AML-193 (cell line): ENCODE results near the gene ATP2B2.

Experiments used
- DNase-seq, 2 experiments: peaks; one replicate each; lab custom pipeline; 2025; lab: John Stamatoyannopoulos, UW

Gene ATP2B2

GRCh38 chr3:10510743-10511432, 5.5 kb upstream of the ATP2B2 start:
- no peak for DNase-seq

- no peak for DNase-seq
These were observed 4.8 kb upstream of the ATP2B2 start for GRCh38 chr3:10510086-10510742.

GRCh38 chr3:10509325-10509724, 3.9 kb upstream of the ATP2B2 start:
- no peak for DNase-seq

- no peak for DNase-seq
These were observed 3.4 kb upstream of the ATP2B2 start for GRCh38 chr3:10508619-10509260.

GRCh38 chr3:10508235-10508618, 2.8 kb upstream of the ATP2B2 start:
- no peak for DNase-seq

GRCh38 chr3:10507331-10507730, 1.9 kb upstream of the ATP2B2 start:
- no peak for DNase-seq

GRCh38 chr3:10506696-10507095, 1.3 kb upstream of the ATP2B2 start:
- no peak for DNase-seq

- DNase-seq, result no peak
These were observed 602 bp upstream of the ATP2B2 start for GRCh38 chr3:10505791-10506585.

GRCh38 chr3:10504171-10505049, 976 bp downstream of the ATP2B2 start:
- DNase-seq, result no peak

GRCh38 chr3:10503217-10503796, 2.1 kb downstream of the ATP2B2 start:
- no peak for DNase-seq

- DNase-seq, result no peak
These were observed 3.1 kb downstream of the ATP2B2 start for GRCh38 chr3:10502185-10502880.

- no peak for DNase-seq
These were observed 3.7 kb downstream of the ATP2B2 start for GRCh38 chr3:10501664-10502052.

GRCh38 chr3:10500717-10501663, 4.4 kb downstream of the ATP2B2 start:
- DNase-seq, result no peak

GRCh38 chr3:10498271-10498670, 7.1 kb downstream of the ATP2B2 start:
- no peak for DNase-seq

- no peak for DNase-seq
These were observed 7.9 kb downstream of the ATP2B2 start for GRCh38 chr3:10497439-10497838.

- no peak for DNase-seq
These were observed 9.1 kb downstream of the ATP2B2 start for GRCh38 chr3:10496121-10496863.

GRCh38 chr3:10495614-10496013, 9.8 kb downstream of the ATP2B2 start:
- no peak for DNase-seq

GRCh38 chr3:10495003-10495402, 10.4 kb downstream of the ATP2B2 start:
- no peak for DNase-seq

- no peak for DNase-seq
These were observed 11.2 kb downstream of the ATP2B2 start for GRCh38 chr3:10494180-10494579.
